ENCODE results near the gene C1QA. TPM values are rescaled to one million over a fixed set of nuclear protein-coding genes. Genes with fewer than 3 reads are reported as not detected.

The C1QA gene
- total and polyA plus RNA-seq, 2 of the 4 experiments (the other 2 are of a cell fraction) = not detected

GRCh38 chr1:22652881-22653316 is 16.5 kb downstream of the C1QA start, which contains the start of gene C1QB:
C1QB (plus strand) TSS chr1:22653236; CDS start chr1:22659463, 6,227 bp downstream.
- no peaks in the 10 kb centered on the region for H4K20me1 ChIP-seq (ENCODE audit: insufficient read depth, low read length)
- no peak within 1 kb of the TSS for H4K5ac ChIP-seq (ENCODE audit: low read depth, low read length)
- H3K36me3 ChIP-seq (ENCODE audit: control insufficient read depth, insufficient read depth, low read length) = no peaks in the 10 kb centered on the region
- intact Hi-C loops (cut with micrococcal nuclease) = no loop called here
- no peak within 1 kb of the TSS for H3K9ac ChIP-seq (ENCODE audit: low read depth, low read length)
- H3K23ac ChIP-seq (ENCODE audit: low read depth, low read length) = no peak within 1 kb of the TSS
- H2AK5ac ChIP-seq (ENCODE audit: low read depth, low read length) = no peak within 1 kb of the TSS
- in situ Hi-C loops (cut with MboI; ENCODE audit: low sequenced_read_pairs) = no loop called here
- no peak within 1 kb of the TSS for H3K56ac ChIP-seq (ENCODE audit: extremely low read depth, insufficient read depth, low read length)
- dilution Hi-C loops (cut with HindIII; ENCODE audit: low sequenced_read_pairs, unreplicated experiment) = no loop called here
- no peak within 1 kb of the TSS for H2AFZ ChIP-seq (replicated peaks; ENCODE audit: low read length, poor library complexity)
- no TSS peak for BruUV-seq (replicated peaks)
- CTCF ChIA-PET = no interaction called here
- ATAC-seq (ENCODE audit: low read depth) = no peak
- 68% methylated on average over 8 of the region's 13 CpGs; no CpG with 5 or more reads in 1 of the 2 experiments for WGBS, 2 experiments (ENCODE audit: extremely low coverage in 2 of 2, insufficient read length in 1 of 2)
- no peak within 1 kb of the TSS for H3K4me2 ChIP-seq (ENCODE audit: low read depth, low read length)
- H3K18ac ChIP-seq (ENCODE audit: low read depth, low read length) = no peak within 1 kb of the TSS
- POLR2A ChIA-PET (ENCODE audit: unreplicated experiment) = no interaction called here
- H2BK5ac ChIP-seq (ENCODE audit: low read depth, low read length, poor library complexity, severe bottlenecking) = no peak within 1 kb of the TSS
- H2AK9ac ChIP-seq (replicated peaks; ENCODE audit: low read depth, low read length, poor library complexity) = no peak within 1 kb of the TSS
- no peak within 1 kb of the TSS for H3K14ac ChIP-seq (replicated peaks; ENCODE audit: low read depth, low read length)
- H3K9me1 ChIP-seq (ENCODE audit: insufficient read depth, low read length) = no peaks in the 10 kb centered on the region
- H3K27ac ChIP-seq (ENCODE audit: insufficient read depth, low read length) = no peak within 1 kb of the TSS
- no peak within 1 kb of the TSS for H3K4me3 ChIP-seq (ENCODE audit: insufficient read depth, low read depth, low read length)
- no peaks in the 10 kb centered on the region for H3K9me3 ChIP-seq (ENCODE audit: control insufficient read depth, insufficient read depth, low read length)
- H3K4ac ChIP-seq (ENCODE audit: low read depth, low read length) = no peak within 1 kb of the TSS
- H3K79me1 ChIP-seq (ENCODE audit: low read depth in 1 of 2, low read length in 2 of 2) = no peaks in the 10 kb centered on the region
- no peak within 1 kb of the TSS for H4K91ac ChIP-seq (ENCODE audit: insufficient read depth, low read depth, low read length)
- H2BK20ac ChIP-seq (ENCODE audit: low read depth, low read length) = no peak within 1 kb of the TSS
- no peak for DNase-seq
- no peak within 1 kb of the TSS for H2BK120ac ChIP-seq (ENCODE audit: low read depth, low read length)
- peaks cover 79% of the 10 kb centered on the region for H3K27me3 ChIP-seq (ENCODE audit: control insufficient read depth, insufficient read depth, low read length)
- H2BK15ac ChIP-seq (ENCODE audit: low read depth, low read length) = no peak within 1 kb of the TSS
- H3K4me1 ChIP-seq (ENCODE audit: control insufficient read depth, insufficient read depth, low read length) = no peaks in the 10 kb centered on the region
- no peak within 1 kb of the TSS for H4K8ac ChIP-seq (ENCODE audit: low read depth in 2 of 2, low read length in 2 of 2)
- TF ChIP-seq RFX5 (IDR thresholded peaks at IDR 0.05; ENCODE audit: low read depth, low read length) = no peak
- TF ChIP-seq CHD1 (IDR thresholded peaks at IDR 0.05; ENCODE audit: low read depth, low read length) = no peak
- TF ChIP-seq FOS (IDR thresholded peaks at IDR 0.05; ENCODE audit: low read depth, low read length) = no peak
- TF ChIP-seq SMC3 (IDR thresholded peaks at IDR 0.05; ENCODE audit: low read depth, low read length) = no peak
- no peak for TF ChIP-seq CEBPB (IDR thresholded peaks at IDR 0.05; ENCODE audit: low read depth, low read length)

Measured in IMR-90 (cell line).